Rectal smooth muscle tissue (tissue), 1 donor: ENCODE measurements around the gene MORN3.
"Not testable (repeated sequence)": the region's sequence is repeated elsewhere in the genome, so short reads cannot be mapped to it uniquely, and the experiment has no call there.

Experiments
- H3K27ac ChIP-seq: one replicate; pipeline ENCODE4 v1.7.0; 2013; ENCODE audit warnings: low read depth, low read length, inconsistent platforms
- H3K27me3 ChIP-seq: one replicate; pipeline ENCODE4 v1.7.0; 2013; ENCODE audit warnings: low read length; ENCODE audit not compliant: control insufficient read depth, insufficient read depth
- H3K36me3 ChIP-seq: one replicate; pipeline ENCODE4 v1.7.0; 2013; ENCODE audit warnings: low read length; ENCODE audit not compliant: control insufficient read depth, insufficient read depth
- H3K4me1 ChIP-seq: one replicate; pipeline ENCODE4 v1.7.0; 2013; ENCODE audit warnings: low read length; ENCODE audit not compliant: control insufficient read depth, insufficient read depth
- H3K4me3 ChIP-seq: one replicate; pipeline ENCODE4 v1.7.0; 2013; ENCODE audit warnings: low read length
- H3K9ac ChIP-seq: one replicate; pipeline ENCODE4 v1.7.0; 2013; ENCODE audit warnings: low read length

MORN3 gene

GRCh38 chr12:121651320-121651719 lies 18.1 kb downstream of the MORN3 start:
- no peaks in the 10 kb centered on the region for H3K4me1 ChIP-seq

GRCh38 chr12:121649819-121650353 lies 19.6 kb downstream of the MORN3 start:
- no peak overlapping the region for H3K4me3 ChIP-seq
- no peaks in the 10 kb centered on the region for H3K36me3 ChIP-seq
- H3K27me3 ChIP-seq: no peaks in the 10 kb centered on the region
- no peak overlapping the region for H3K27ac ChIP-seq
- H3K9ac ChIP-seq: no peak overlapping the region
- no peaks in the 10 kb centered on the region for H3K4me1 ChIP-seq

More at GRCh38 chr12:121651320-121651719, 18.1 kb downstream of the MORN3 start:
- Histone ChIP-seq H3K4me3 (no peak overlapping the region), H3K36me3 (no peaks in the 10 kb centered on the region), H3K27ac (no peak overlapping the region), H3K27me3 (no peaks in the 10 kb centered on the region), H3K9ac (no peak overlapping the region)

- H3K4me3 ChIP-seq: no peak overlapping the region
- H3K4me1 ChIP-seq: no peaks in the 10 kb centered on the region
- no peak overlapping the region for H3K9ac ChIP-seq
- no peaks in the 10 kb centered on the region for H3K36me3 ChIP-seq
- H3K27ac ChIP-seq: no peak overlapping the region
- no peaks in the 10 kb centered on the region for H3K27me3 ChIP-seq
These were observed 20.1 kb downstream of the MORN3 start for GRCh38 chr12:121649322-121649721.

- H3K4me1 ChIP-seq: no peaks in the 10 kb centered on the region
- H3K36me3 ChIP-seq: no peaks in the 10 kb centered on the region
- no peak overlapping the region for H3K4me3 ChIP-seq
- no peak overlapping the region for H3K9ac ChIP-seq
- H3K27ac ChIP-seq: no peak overlapping the region
- no peaks in the 10 kb centered on the region for H3K27me3 ChIP-seq
These were observed 20.9 kb downstream of the MORN3 start for GRCh38 chr12:121648458-121649028.

- Histone ChIP-seq H3K4me3 (no peak overlapping the region), H3K9ac (no peak overlapping the region), H3K27ac (no peak overlapping the region), H3K36me3 (no peaks in the 10 kb centered on the region), H3K4me1 (no peaks in the 10 kb centered on the region), H3K27me3 (no peaks in the 10 kb centered on the region)
These were observed 28.2 kb downstream of the MORN3 start for GRCh38 chr12:121641343-121641630.

GRCh38 chr12:121638298-121639202 lies 30.9 kb downstream of the MORN3 start:
- no peak overlapping the region for H3K9ac ChIP-seq

GRCh38 chr12:121637231-121637914 lies 32.1 kb downstream of the MORN3 start:
- H3K27ac ChIP-seq: no peak overlapping the region
- H3K36me3 ChIP-seq: no peaks in the 10 kb centered on the region
- H3K9ac ChIP-seq: no peak overlapping the region
- H3K27me3 ChIP-seq: no peaks in the 10 kb centered on the region
- no peak overlapping the region for H3K4me3 ChIP-seq
- peaks cover 5% of the 10 kb centered on the region for H3K4me1 ChIP-seq

More at GRCh38 chr12:121638298-121639202, 30.9 kb downstream of the MORN3 start:
- no peaks in the 10 kb centered on the region for H3K4me1 ChIP-seq
- no peaks in the 10 kb centered on the region for H3K27me3 ChIP-seq
- H3K4me3 ChIP-seq: no peak overlapping the region
- no peaks in the 10 kb centered on the region for H3K36me3 ChIP-seq
- H3K27ac ChIP-seq: no peak overlapping the region

- Histone ChIP-seq H3K27ac (no peak overlapping the region), H3K4me3 (no peak overlapping the region), H3K9ac (no peak overlapping the region), H3K27me3 (no peaks in the 10 kb centered on the region), H3K36me3 (no peaks in the 10 kb centered on the region), H3K4me1 (peaks cover 10% of the 10 kb centered on the region)
These were observed 34.6 kb downstream of the MORN3 start for GRCh38 chr12:121634836-121635235.

- not testable (repeated sequence) for H3K4me3 ChIP-seq, H3K36me3 ChIP-seq, H3K27me3 ChIP-seq, H3K4me1 ChIP-seq, H3K27ac ChIP-seq, H3K9ac ChIP-seq
These were observed 35.6 kb downstream of the MORN3 start for GRCh38 chr12:121633833-121634196.

GRCh38 chr12:121632069-121632970 lies 37.1 kb downstream of the MORN3 start:
- Histone ChIP-seq H3K27ac (peak overlapping the region; percentile 55), H3K4me1 (peaks cover 12% of the 10 kb centered on the region), H3K36me3 (no peaks in the 10 kb centered on the region), H3K4me3 (peak overlapping the region; percentile 27), H3K27me3 (no peaks in the 10 kb centered on the region), H3K9ac (no peak overlapping the region)

- H3K36me3 ChIP-seq: no peaks in the 10 kb centered on the region
- no peaks in the 10 kb centered on the region for H3K27me3 ChIP-seq
- no peak overlapping the region for H3K4me3 ChIP-seq
- no peak overlapping the region for H3K27ac ChIP-seq
- peaks cover 12% of the 10 kb centered on the region for H3K4me1 ChIP-seq
- no peak overlapping the region for H3K9ac ChIP-seq
These were observed 38.6 kb downstream of the MORN3 start for GRCh38 chr12:121630791-121631355.
